Measurements from ENCODE around the gene TICRR.
"Not testable (repeated sequence)": the region's sequence is repeated elsewhere in the genome, so short reads cannot be mapped to it uniquely, and the experiment has no call there.

TICRR gene

GRCh38 chr15:89559769-89560264 lies 15.5 kb upstream of the TICRR start:
- in situ Hi-C loops (cut with MboI; ENCODE audit: low sequenced_read_pairs), result no loop called here

- in situ Hi-C loops (cut with MboI; ENCODE audit: low sequenced_read_pairs), result no loop called here
These were observed 9.1 kb upstream of the TICRR start for GRCh38 chr15:89566181-89566580.

- in situ Hi-C loops (cut with MboI; ENCODE audit: low sequenced_read_pairs), result no loop called here
These were observed 8.5 kb upstream of the TICRR start for GRCh38 chr15:89566621-89567294.

- in situ Hi-C loops (cut with MboI; ENCODE audit: low sequenced_read_pairs), result no loop called here
These were observed 6.1 kb upstream of the TICRR start for GRCh38 chr15:89569090-89569745.

GRCh38 chr15:89575656-89576416 lies 567 bp downstream of the TICRR start:
- in situ Hi-C loops (cut with MboI; ENCODE audit: low sequenced_read_pairs), result no loop called here

GRCh38 chr15:89576417-89576773 lies 1.1 kb downstream of the TICRR start:
- in situ Hi-C loops (cut with MboI; ENCODE audit: low sequenced_read_pairs), result no loop called here

- in situ Hi-C loops (cut with MboI; ENCODE audit: low sequenced_read_pairs), result no loop called here
These were observed 2.5 kb downstream of the TICRR start for GRCh38 chr15:89577776-89578115.

GRCh38 chr15:89578146-89578545 lies 2.9 kb downstream of the TICRR start:
- in situ Hi-C loops (cut with MboI; ENCODE audit: low sequenced_read_pairs), result no loop called here

GRCh38 chr15:89580747-89581146 lies 5.5 kb downstream of the TICRR start:
- in situ Hi-C loops (cut with MboI; ENCODE audit: low sequenced_read_pairs), result not testable (repeated sequence)

- in situ Hi-C loops (cut with MboI; ENCODE audit: low sequenced_read_pairs), result no loop called here
These were observed 11.4 kb downstream of the TICRR start for GRCh38 chr15:89586651-89587050.

- in situ Hi-C loops (cut with MboI; ENCODE audit: low sequenced_read_pairs), result no loop called here
These were observed 12.7 kb downstream of the TICRR start for GRCh38 chr15:89587955-89588354.

- in situ Hi-C loops (cut with MboI; ENCODE audit: low sequenced_read_pairs), result no loop called here
These were observed 16.6 kb downstream of the TICRR start for GRCh38 chr15:89591834-89592233.

- in situ Hi-C loops (cut with MboI; ENCODE audit: low sequenced_read_pairs), result no loop called here
These were observed 17.7 kb downstream of the TICRR start for GRCh38 chr15:89593018-89593417.

- in situ Hi-C loops (cut with MboI; ENCODE audit: low sequenced_read_pairs), result no loop called here
These were observed 23.8 kb downstream of the TICRR start for GRCh38 chr15:89599021-89599420.

- in situ Hi-C loops (cut with MboI; ENCODE audit: low sequenced_read_pairs), result no loop called here
These were observed 36.0 kb downstream of the TICRR start for GRCh38 chr15:89611317-89611716.

GRCh38 chr15:89613031-89613430 lies 37.8 kb downstream of the TICRR start:
- in situ Hi-C loops (cut with MboI; ENCODE audit: low sequenced_read_pairs), result no loop called here

GRCh38 chr15:89614164-89614563 lies 38.9 kb downstream of the TICRR start:
- in situ Hi-C loops (cut with MboI; ENCODE audit: low sequenced_read_pairs), result no loop called here

GRCh38 chr15:89615135-89615534 lies 39.9 kb downstream of the TICRR start:
- in situ Hi-C loops (cut with MboI; ENCODE audit: low sequenced_read_pairs), result no loop called here

GRCh38 chr15:89616228-89616627 lies 41.0 kb downstream of the TICRR start:
- in situ Hi-C loops (cut with MboI; ENCODE audit: low sequenced_read_pairs), result no loop called here

GRCh38 chr15:89621547-89621946 lies 46.3 kb downstream of the TICRR start:
- in situ Hi-C loops (cut with MboI; ENCODE audit: low sequenced_read_pairs), result no loop called here

GRCh38 chr15:89623165-89623564 lies 47.9 kb downstream of the TICRR start:
- in situ Hi-C loops (cut with MboI; ENCODE audit: low sequenced_read_pairs), result no loop called here

GRCh38 chr15:89625716-89626115 lies 50.4 kb downstream of the TICRR start:
- in situ Hi-C loops (cut with MboI; ENCODE audit: low sequenced_read_pairs), result no loop called here
